ENCODE results near the gene NPB. TPM values are rescaled to one million over a fixed set of nuclear protein-coding genes. Genes with fewer than 3 reads are reported as not detected.

The NPB gene
- polyA plus RNA-seq, 3 donors, result 0.08 to 0.16 TPM; not detected in 1

DNA sequence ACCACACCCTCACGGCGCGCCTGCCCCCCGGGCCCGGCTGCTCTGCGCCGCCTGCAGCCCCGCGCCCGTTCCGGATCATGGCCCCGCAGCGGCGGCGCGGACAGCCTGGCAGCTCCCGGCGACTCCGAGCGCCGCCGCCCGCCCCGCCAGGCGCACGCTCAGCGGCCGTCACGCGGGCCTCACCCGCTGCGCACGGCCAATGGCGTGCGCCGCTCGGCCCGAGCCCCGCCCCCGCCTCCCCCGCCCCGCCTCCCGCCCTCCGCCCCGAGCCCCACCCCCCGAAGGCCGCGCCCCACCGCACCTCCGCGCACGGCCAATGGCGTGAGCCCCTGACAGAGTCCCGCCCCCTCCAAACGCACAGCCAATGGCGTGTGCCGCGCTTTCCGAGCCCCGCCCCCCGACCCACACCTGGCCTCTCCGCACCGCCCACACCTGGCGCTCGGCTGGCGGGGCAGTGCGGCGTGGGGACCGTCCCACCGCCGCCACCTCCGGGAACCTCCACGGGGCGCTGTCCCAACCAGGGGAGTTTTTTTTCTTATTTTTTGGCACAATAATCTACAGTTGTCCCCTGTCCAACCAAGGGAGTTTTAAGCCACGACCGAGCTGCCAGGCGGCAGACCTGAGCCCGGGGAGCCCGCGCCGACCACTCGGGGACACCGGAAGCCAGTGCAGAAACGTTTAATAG lies 9.4 kb downstream of the NPB start, which contains the start of gene PCYT2:
PCYT2 (minus strand) TSS at position 123 of the 685 bp plus-strand sequence; CDS start at position 79, 44 bp downstream.
- Histone ChIP-seq H3K27me3 (ENCODE audit: control insufficient read depth in 2 of 2, insufficient read depth in 2 of 2, low read length in 2 of 2) (no peaks in the 10 kb centered on the region), H3K79me2 (ENCODE audit: insufficient read depth, low read length) (peaks cover 42% of the 10 kb centered on the region), H3K4me1 (ENCODE audit: control insufficient read depth in 1 of 2, insufficient read depth in 2 of 2, low read length in 2 of 2) (peaks cover 23 to 29% of the 10 kb centered on the region in 2 donors), H3K9ac (ENCODE audit: insufficient read depth, low read length, poor library complexity, severe bottlenecking) (peak within 1 kb of the TSS; percentile 51), H2AFZ (ENCODE audit: insufficient read depth, low read depth, low read length, poor library complexity, severe bottlenecking) (peak within 1 kb of the TSS; percentile 75), H4K20me1 (ENCODE audit: insufficient read depth, low read length) (peaks cover 61% of the 10 kb centered on the region), H3K36me3 (replicated peaks in 1 of 2; ENCODE audit: control insufficient read depth in 1 of 2, insufficient read depth in 2 of 2, low read length in 2 of 2) (peaks cover 52 to 59% of the 10 kb centered on the region in 2 donors), H3K27ac (ENCODE audit: low read depth in 1 of 2, low read length in 2 of 2) (no peak within 1 kb of the TSS), H3K9me3 (replicated peaks in 1 of 2; ENCODE audit: control insufficient read depth in 1 of 2, insufficient read depth in 1 of 2, low read length in 2 of 2) (no peaks in the 10 kb centered on the region), H3K4me3 (replicated peaks in 1 of 3; ENCODE audit: low read depth in 2 of 3, low read length in 3 of 3) (peak within 1 kb of the TSS; percentile 56 to 81 (median 59)), H3K4me2 (replicated peaks; ENCODE audit: extremely low read depth, low read length, poor library complexity, severe bottlenecking) (peak within 1 kb of the TSS; percentile 96)
- intact Hi-C loops (cut with micrococcal nuclease), result loop anchor here in 1 of 2 donors (10.0 kb wide), 1 partner anchor 47 kb away; the partner anchor contains the start of gene P4HB
- H3K27me3 Mint-ChIP-seq (ENCODE audit: low read depth in 3 of 3), result no peaks in the 10 kb centered on the region
- peak within 1 kb of the TSS in 4 of 7 donors; percentile 15 to 75 (median 62) for H3K27ac Mint-ChIP-seq
- H3K4me1 Mint-ChIP-seq, result peaks cover 31% of the 10 kb centered on the region
- H3K36me3 Mint-ChIP-seq, result peaks cover 52 to 67% of the 10 kb centered on the region in 2 donors
- TF ChIP-seq, protein P1, sequence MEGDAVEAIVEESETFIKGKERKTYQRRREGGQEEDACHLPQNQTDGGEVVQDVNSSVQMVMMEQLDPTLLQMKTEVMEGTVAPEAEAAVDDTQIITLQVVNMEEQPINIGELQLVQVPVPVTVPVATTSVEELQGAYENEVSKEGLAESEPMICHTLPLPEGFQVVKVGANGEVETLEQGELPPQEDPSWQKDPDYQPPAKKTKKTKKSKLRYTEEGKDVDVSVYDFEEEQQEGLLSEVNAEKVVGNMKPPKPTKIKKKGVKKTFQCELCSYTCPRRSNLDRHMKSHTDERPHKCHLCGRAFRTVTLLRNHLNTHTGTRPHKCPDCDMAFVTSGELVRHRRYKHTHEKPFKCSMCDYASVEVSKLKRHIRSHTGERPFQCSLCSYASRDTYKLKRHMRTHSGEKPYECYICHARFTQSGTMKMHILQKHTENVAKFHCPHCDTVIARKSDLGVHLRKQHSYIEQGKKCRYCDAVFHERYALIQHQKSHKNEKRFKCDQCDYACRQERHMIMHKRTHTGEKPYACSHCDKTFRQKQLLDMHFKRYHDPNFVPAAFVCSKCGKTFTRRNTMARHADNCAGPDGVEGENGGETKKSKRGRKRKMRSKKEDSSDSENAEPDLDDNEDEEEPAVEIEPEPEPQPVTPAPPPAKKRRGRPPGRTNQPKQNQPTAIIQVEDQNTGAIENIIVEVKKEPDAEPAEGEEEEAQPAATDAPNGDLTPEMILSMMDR (IDR thresholded peaks at IDR 0.05), result no peak
- peak; percentile 75 to 88 (median 81) for DNase-seq
- peak within 1 kb of the TSS; percentile 87 to 94 for H3K4me3 Mint-ChIP-seq
- WGBS (ENCODE audit: insufficient coverage), result 8% methylated on average over 46 of the region's 84 CpGs
- H3K9me3 Mint-ChIP-seq, result peaks cover 0 to 3% (median under 1%) of the 10 kb centered on the region in 7 donors

GRCh38 chr17:81911969-81912368 lies 9.9 kb downstream of the NPB start:
- Histone ChIP-seq H3K4me1 (ENCODE audit: control insufficient read depth in 1 of 2, insufficient read depth in 2 of 2, low read length in 2 of 2) (peaks cover 29 to 34% of the 10 kb centered on the region in 2 donors), H3K9me3 (replicated peaks in 1 of 2; ENCODE audit: control insufficient read depth in 1 of 2, insufficient read depth in 1 of 2, low read length in 2 of 2) (peaks cover 0 to 2% of the 10 kb centered on the region in 2 donors), H3K36me3 (replicated peaks in 1 of 2; ENCODE audit: control insufficient read depth in 1 of 2, insufficient read depth in 2 of 2, low read length in 2 of 2) (peaks cover 49 to 56% of the 10 kb centered on the region in 2 donors), H3K9ac (ENCODE audit: insufficient read depth, low read length, poor library complexity, severe bottlenecking) (no peak overlapping the region), H3K4me3 (replicated peaks in 1 of 3; ENCODE audit: low read depth in 2 of 3, low read length in 3 of 3) (peak overlapping the region in 1 of 3 experiments; percentile 25), H2AFZ (ENCODE audit: insufficient read depth, low read depth, low read length, poor library complexity, severe bottlenecking) (no peak overlapping the region), H3K4me2 (replicated peaks; ENCODE audit: extremely low read depth, low read length, poor library complexity, severe bottlenecking) (peak overlapping the region; percentile 56), H3K27me3 (ENCODE audit: control insufficient read depth in 2 of 2, insufficient read depth in 2 of 2, low read length in 2 of 2) (no peaks in the 10 kb centered on the region), H3K27ac (ENCODE audit: low read depth in 1 of 2, low read length in 2 of 2) (no peak overlapping the region), H4K20me1 (ENCODE audit: insufficient read depth, low read length) (peaks cover 67% of the 10 kb centered on the region), H3K79me2 (ENCODE audit: insufficient read depth, low read length) (peaks cover 47% of the 10 kb centered on the region)
- peaks cover 0 to 8% (median 4%) of the 10 kb centered on the region in 7 donors for H3K9me3 Mint-ChIP-seq
- peaks cover 37% of the 10 kb centered on the region for H3K4me1 Mint-ChIP-seq
- H3K4me3 Mint-ChIP-seq, result peak overlapping the region in 1 of 2 donors; percentile 24
- peak overlapping the region in 3 of 7 donors; percentile 15 to 36 (median 20) for H3K27ac Mint-ChIP-seq
- H3K27me3 Mint-ChIP-seq (ENCODE audit: low read depth in 3 of 3), result no peaks in the 10 kb centered on the region
- DNase-seq, result no peak
- 78% methylated on average over 18 of the region's 19 CpGs for WGBS (ENCODE audit: insufficient coverage)
- H3K36me3 Mint-ChIP-seq, result peaks cover 49 to 65% of the 10 kb centered on the region in 2 donors
- TF ChIP-seq, protein P1 (IDR thresholded peaks at IDR 0.05), result no peak
- intact Hi-C loops (cut with micrococcal nuclease), result loop anchor here in 1 of 2 donors (10.0 kb wide), 1 partner anchor 47 kb away; the partner anchor contains the start of gene P4HB

Data from CD14-positive monocyte (primary cell).